GM10266 (cell line): ENCODE data around the gene AMT.

Source experiments
- DNase-seq: peaks from one replicate; pipeline ENCODE4 v3.0.0; 2012; ENCODE audit errors: extremely low spot score
- CTCF ChIP-seq: IDR thresholded peaks from 2 replicates; pipeline ENCODE4 v1.5.1; 2012; ENCODE audit warnings: mild to moderate bottlenecking, low read depth; ENCODE audit not compliant: control insufficient read depth, insufficient read depth; ENCODE audit errors: missing control alignments

Gene AMT

GRCh38 chr3:49422379-49423248 lies at the start of gene AMT:
AMT (minus strand) TSS chr3:49422473; CDS start chr3:49422450, 23 bp downstream.
- DNase-seq: no peak
- TF ChIP-seq CTCF: no peak

DNA sequence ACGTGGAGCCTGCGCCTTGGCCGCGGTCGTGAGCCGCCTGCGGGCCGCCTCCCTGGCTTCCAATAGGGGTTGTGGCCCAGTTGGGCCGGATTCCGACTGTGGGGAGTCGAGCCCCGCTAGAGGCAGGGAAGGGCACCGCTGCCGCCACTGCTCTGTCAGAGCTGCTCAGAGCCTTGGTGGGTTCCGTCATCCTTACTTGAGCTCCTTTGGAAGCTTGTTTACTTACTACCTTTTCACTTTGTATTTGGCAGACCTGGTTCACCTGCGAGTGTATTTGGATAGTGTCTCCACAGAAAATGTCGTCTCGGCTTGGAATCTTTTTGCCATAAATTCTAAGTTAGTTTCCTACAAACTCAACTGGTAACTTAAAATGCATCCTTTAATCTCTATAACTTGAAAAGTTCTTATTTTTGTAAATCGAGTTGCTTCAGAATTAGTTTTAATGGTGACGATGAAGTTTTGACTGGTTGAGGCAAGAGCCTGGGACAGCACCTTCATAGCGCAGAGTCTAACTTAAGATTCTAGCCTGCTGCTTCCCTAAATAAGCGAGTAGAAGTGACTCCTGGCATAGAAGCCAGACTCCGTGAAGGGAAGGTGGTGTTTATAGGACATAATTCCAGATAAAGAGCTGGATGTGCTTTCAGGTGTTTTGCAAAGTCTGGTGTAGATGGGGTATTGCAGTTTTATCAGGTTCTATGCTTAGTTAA lies 48.6 kb upstream of the AMT start:
- no peak for TF ChIP-seq CTCF
- no peak for DNase-seq

DNA sequence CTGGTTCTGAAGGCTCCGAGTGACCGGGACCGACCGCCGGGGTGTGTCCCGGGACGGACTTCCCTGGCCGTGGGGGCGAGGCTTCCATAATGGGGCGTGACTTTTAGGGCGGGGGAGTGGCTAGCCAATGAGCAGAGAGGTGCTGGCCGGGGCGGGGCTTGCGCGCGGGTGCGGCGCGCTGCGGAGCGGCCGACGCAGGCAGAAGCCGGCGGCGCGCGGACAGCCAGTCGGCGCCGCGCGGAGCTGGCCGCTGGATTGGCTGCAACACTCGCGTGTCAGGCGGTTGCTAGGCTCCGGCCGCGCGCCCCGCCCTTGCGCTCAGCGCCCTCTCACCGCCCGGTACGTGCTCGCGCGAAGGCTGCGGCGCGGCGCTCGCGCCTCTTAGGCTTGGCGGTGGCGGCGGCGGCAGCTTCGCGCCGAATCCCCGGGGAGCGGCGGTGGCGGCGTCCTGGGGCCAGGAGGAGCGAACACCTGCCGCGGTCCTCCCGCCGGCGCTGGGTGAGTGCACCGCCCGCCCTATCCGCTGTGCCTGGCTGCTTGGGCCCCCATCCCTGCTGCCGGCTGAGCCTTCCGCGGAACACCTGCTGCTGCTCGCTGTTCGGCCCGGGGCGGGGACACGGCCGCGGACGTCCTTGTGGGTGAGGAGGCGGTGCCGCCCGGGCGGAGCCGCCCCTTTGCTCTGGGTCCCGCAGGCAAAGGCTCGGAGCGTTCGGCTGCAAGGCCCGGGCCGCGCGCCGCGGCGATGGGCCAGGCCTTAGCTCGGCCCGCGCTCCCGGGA lies 47.9 kb upstream of the AMT start, which contains the start of gene DAG1:
TSS of gene DAG1 (plus strand) at position 332 of the 778 bp plus-strand sequence. CDS start 40,268 bp downstream, outside the sequence.
- peak; percentile 99 for DNase-seq
- no peak for TF ChIP-seq CTCF

DNA sequence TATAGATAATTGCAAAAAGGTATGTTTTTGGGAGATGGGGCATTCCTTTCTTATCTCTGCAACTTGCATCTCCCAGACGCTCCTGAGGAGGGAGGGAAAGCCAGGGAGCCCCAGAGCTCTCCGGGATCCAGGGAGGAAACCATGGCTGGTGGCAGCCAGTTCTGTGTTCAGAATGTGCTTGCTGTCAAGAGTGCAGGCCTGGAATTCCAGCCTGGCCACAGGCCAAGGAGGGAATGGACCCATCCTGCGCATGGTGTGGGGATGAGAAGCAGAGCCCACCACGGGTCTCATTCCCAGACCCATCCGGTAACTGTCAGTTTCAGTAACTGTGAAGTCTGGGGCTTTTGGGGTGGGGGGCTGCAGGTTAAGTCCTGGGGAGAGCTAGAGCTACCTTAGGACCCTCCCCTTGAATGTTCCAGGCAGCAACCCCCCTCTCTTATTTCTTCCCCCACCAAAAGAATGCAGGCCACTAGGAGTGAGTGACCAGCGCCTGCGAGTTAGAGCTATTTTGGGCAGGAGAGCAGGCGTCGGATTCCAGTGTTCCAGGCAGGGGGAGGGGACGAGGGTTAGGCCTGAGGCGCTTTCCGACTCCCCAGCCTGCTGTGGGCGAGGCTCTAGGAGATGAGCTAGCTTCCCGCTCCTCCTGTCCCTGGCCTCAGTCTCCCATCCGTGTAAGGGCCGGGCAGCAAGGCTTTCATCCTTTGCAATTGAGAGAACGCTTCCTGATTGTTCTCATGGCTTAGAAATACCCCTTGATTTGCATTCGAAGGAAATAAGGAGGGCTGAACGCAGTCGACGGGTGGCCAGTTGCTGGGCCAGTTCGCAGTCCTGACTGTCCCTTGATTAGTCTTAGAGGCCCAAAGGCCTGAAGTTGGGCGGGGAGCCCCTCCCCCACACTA lies 47.0 kb upstream of the AMT start:
- no peak for DNase-seq
- TF ChIP-seq CTCF: no peak

DNA sequence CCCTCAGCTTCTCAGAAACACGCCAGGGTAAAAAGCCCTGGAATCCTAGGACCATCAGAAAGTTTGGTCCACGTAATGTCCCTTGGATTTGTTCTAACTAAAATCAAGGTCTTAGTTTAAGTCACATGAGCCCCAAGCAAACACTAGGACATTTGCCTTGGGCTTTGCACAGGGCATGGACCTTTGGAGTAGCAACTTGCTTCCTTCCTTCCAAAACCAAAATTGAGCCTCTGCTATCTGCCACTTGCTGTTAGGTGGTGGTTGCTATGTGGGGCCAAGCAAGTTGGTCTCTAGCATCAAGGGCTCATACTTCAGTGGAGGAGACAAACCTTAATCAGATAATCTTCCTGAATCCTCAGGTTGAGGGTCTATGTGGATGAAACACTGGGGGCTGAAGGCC lies 43.8 kb upstream of the AMT start:
- no peak for DNase-seq
- no peak for TF ChIP-seq CTCF

- DNase-seq: no peak
- TF ChIP-seq CTCF: no peak
These were observed 43.2 kb upstream of the AMT start for GRCh38 chr3:49465270-49466034.
